Brain microvascular endothelial cell (primary cell): Measurements from ENCODE around the gene CTNNA3.

Experiments
- DNase-seq: peaks from one replicate; pipeline ENCODE4 v3.0.0-alpha.2; 2020
- H3K27ac ChIP-seq: fragments of 250-450 bp; sonication (Bioruptor Pico); 2 replicates; pipeline ENCODE4 v1.5.1; 2020; ENCODE audit warnings: mild to moderate bottlenecking, moderate library complexity
- H3K27me3 ChIP-seq: fragments of 250-450 bp; sonication (Bioruptor Pico); replicated peaks from 2 replicates; pipeline ENCODE4 v1.5.1; 2020; ENCODE audit warnings: mild to moderate bottlenecking
- H3K36me3 ChIP-seq: fragments of 250-450 bp; sonication (Bioruptor Pico); replicated peaks from 2 replicates; pipeline ENCODE4 v1.5.1; 2020; ENCODE audit warnings: mild to moderate bottlenecking
- H3K4me3 ChIP-seq: 2 replicates; pipeline ENCODE4 v1.5.1; 2011; ENCODE audit warnings: low read depth, mild to moderate bottlenecking, control low read depth, low read length, moderate library complexity
- in situ Hi-C: cut with HindIII; loops from 2 replicates; pipeline ENCODE4 v1.10.0; 2017; ENCODE audit warnings: low sequenced_read_pairs, low pct_ligation_motif_present
- TF ChIP-seq, protein P1 (sequence below): IDR thresholded peaks from 2 replicates; pipeline ENCODE4 v1.5.1; 2011; ENCODE audit warnings: low read depth, mild to moderate bottlenecking, moderate library complexity, low read length, control low read depth, inconsistent platforms; ENCODE audit errors: missing control alignments

The CTNNA3 gene

DNA sequence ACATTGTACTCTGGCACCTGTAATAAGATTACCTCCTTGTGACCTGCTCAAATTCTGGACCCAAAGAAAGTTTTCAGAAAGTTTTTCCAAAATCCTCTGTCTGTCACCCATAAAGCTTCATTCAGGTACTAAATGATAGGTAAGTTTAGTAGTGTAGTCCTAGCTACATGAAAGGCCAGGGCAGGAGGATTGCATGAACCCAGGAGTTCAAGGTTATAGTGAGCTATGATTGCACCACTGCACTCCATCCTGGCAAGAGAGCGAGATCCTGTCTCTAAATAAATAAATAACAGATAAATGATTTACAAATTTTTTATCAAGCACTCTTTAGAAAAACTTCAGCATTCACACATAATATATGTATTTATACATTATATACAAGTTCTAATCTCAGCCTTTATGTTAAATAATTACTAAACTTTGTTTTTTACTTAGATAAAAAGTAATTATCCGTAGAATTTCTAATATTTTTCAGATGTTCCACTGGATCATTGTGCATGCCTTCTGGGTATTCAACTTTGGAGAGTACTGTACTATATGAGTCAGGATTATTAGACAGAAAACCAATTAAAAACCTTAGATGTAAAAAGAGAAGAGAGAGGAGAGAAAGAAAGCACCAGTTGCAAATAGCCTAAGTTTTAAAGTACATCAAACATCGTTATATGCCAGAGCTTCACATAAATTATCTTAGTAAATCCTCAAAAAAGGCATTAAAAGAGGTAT is 407.1 kb downstream of the CTNNA3 start:
- no peak for DNase-seq
- Histone ChIP-seq H3K27me3 (no peaks in the 10 kb centered on the region), H3K27ac (no peak overlapping the region), H3K36me3 (no peaks in the 10 kb centered on the region), H3K4me3 (no peak overlapping the region)
- in situ Hi-C loops = no loop called here
- TF ChIP-seq, protein P1, sequence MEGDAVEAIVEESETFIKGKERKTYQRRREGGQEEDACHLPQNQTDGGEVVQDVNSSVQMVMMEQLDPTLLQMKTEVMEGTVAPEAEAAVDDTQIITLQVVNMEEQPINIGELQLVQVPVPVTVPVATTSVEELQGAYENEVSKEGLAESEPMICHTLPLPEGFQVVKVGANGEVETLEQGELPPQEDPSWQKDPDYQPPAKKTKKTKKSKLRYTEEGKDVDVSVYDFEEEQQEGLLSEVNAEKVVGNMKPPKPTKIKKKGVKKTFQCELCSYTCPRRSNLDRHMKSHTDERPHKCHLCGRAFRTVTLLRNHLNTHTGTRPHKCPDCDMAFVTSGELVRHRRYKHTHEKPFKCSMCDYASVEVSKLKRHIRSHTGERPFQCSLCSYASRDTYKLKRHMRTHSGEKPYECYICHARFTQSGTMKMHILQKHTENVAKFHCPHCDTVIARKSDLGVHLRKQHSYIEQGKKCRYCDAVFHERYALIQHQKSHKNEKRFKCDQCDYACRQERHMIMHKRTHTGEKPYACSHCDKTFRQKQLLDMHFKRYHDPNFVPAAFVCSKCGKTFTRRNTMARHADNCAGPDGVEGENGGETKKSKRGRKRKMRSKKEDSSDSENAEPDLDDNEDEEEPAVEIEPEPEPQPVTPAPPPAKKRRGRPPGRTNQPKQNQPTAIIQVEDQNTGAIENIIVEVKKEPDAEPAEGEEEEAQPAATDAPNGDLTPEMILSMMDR = no peak

DNA sequence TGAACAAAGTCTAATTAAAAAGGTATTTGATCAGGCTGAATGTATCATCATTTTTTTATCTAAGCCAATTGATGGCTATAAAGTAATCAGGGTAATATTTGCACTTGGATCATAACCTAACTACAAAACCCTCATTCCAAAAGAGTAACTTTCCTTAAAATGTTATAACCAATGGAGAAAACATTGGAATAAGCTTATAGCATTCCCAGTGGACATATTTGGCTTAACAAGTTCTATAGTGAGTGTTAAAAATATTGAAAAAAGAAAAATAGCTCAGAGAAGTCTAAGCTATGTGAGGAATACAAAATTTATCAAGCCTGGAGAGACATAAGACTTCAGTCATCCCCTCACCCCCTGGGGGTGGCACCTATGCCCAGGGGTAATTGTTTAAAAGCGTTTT is 411.4 kb downstream of the CTNNA3 start:
- in situ Hi-C loops = no loop called here
- Histone ChIP-seq H3K27ac (no peak overlapping the region), H3K27me3 (no peaks in the 10 kb centered on the region), H3K4me3 (no peak overlapping the region), H3K36me3 (no peaks in the 10 kb centered on the region)
- TF ChIP-seq, protein P1 = no peak
- DNase-seq = no peak

DNA sequence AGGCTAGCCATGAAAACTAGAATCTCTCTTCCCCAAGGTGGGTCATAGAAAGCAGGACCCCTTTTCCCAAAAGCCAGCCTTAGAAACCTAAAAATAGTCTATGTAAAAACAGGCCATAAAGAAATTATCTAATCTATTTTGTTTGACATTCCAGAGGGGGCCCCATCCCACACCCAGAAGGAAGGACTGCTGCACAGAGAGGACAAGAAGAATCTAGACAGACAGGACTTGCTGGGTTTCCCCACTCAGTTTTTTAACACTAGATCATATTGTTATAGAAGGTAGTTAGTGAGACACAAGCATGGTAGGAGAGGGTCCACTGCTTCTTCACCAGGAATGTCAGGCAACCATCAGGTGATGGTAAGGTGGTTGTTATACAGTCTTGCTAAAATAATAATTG is 413.1 kb downstream of the CTNNA3 start:
- Histone ChIP-seq H3K27me3 (no peaks in the 10 kb centered on the region), H3K4me3 (no peak overlapping the region), H3K36me3 (no peaks in the 10 kb centered on the region), H3K27ac (no peak overlapping the region)
- DNase-seq = no peak
- TF ChIP-seq, protein P1 = no peak
- in situ Hi-C loops = no loop called here

DNA sequence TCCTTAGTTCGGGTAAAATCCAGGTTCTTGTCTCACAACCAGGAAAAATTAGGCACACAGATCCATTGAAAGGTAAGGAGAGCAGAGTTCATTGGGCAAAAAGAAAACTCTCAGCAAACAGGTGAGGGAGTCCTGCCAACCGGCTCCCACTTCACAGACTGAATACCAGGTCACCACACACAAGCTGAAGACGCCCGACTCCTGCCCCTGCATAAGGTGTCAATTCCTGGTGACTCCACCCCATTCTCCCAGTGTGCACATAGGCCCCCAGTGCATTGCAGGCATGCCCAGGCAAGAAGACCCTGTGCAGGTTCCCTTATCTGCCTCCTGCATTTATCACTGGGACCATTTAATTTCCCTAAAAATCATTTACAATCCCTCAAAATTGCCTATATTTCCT is 415.6 kb downstream of the CTNNA3 start:
- TF ChIP-seq, protein P1 = no peak

DNA sequence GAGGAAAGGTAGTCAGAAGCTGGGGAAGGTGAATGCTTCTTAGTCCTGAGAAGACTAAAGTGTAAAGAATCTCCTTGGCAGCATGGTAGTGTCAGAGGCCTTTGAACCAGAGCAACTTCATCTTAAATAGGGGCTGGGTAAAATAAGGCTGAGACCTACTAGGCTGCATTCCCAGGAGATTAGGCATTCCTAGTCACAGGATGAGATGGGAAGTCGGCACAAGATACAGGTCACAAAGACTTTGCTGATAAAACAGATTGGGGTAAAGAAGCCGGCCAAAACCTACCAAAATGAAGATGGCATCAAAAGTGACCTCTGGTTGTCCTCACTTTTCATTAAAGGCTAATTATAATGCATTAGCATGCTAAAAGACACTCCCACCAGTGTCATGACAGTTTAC is 418.6 kb downstream of the CTNNA3 start:
- no peak for DNase-seq
- no peaks in the 10 kb centered on the region for H3K27me3 ChIP-seq
- TF ChIP-seq, protein P1 = no peak
- in situ Hi-C loops = no loop called here
- H3K27ac ChIP-seq = no peak overlapping the region
- H3K4me3 ChIP-seq = no peak overlapping the region
- H3K36me3 ChIP-seq = no peaks in the 10 kb centered on the region

More for the DNA sequence above, 415.6 kb downstream of the CTNNA3 start:
- Histone ChIP-seq H3K36me3 (no peaks in the 10 kb centered on the region), H3K27me3 (no peaks in the 10 kb centered on the region), H3K27ac (no peak overlapping the region), H3K4me3 (no peak overlapping the region)
- in situ Hi-C loops = no loop called here
- no peak for DNase-seq

DNA sequence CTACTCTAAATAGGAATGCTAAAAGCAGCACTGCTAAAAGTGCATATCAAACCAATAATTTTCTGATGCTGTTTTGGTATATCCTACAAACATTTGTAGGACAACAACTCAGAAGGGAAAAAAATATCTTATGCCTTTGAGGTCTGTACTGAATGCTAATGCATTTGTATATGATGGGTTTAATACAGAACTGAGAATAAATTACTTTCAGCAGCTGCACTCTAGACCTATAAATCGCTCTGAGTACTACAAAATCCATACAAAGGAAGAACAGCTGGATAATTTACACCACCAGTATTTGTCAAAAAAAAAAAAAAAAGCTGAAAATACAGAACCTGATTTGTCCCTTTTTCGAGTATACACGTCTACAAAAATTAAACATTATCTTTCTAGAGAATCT is 426.2 kb downstream of the CTNNA3 start:
- DNase-seq = no peak
- Histone ChIP-seq H3K4me3 (no peak overlapping the region), H3K27me3 (no peaks in the 10 kb centered on the region), H3K27ac (no peak overlapping the region), H3K36me3 (no peaks in the 10 kb centered on the region)
- TF ChIP-seq, protein P1 = no peak
- in situ Hi-C loops = no loop called here
